SK-N-SH (cell line): ENCODE measurements around the gene ZNF14. TPM values are rescaled to one million over a fixed set of nuclear protein-coding genes. Genes with fewer than 3 reads are reported as not detected.

Experiments
- CTCF ChIA-PET: fragments of 300-600, 350-600 bp; formaldehyde crosslinking; extraction: SDS; loops from one replicate; lab custom pipeline; 2021; lab: Yijun Ruan, JAX
- POLR2A ChIA-PET: fragments of 350-600 bp; sonication (Branson Sonifier 250); formaldehyde crosslinking; extraction: SDS; loops from one replicate; lab custom pipeline; 2020; ENCODE audit warnings: antibody characterized with exemption, inconsistent platforms; lab: Yijun Ruan, JAX
- DNase-seq: peaks from one replicate; pipeline ENCODE4 v3.0.0; 2012
- H2AFZ ChIP-seq: fragments of 200-600 bp; sonication (generic); 2 replicates; pipeline ENCODE4 v1.8.1; 2016; ENCODE audit warnings: antibody characterized with exemption, mild to moderate bottlenecking, low read depth
- H3F3A ChIP-seq: fragments of 200-600 bp; sonication (generic); replicated peaks from 2 replicates; pipeline ENCODE3; 2016; ENCODE audit warnings: antibody characterized with exemption, mild to moderate bottlenecking; ENCODE audit not compliant: insufficient read depth
- H3K27ac ChIP-seq, 2 experiments: fragments of 200-500 bp in 1 of 2; fragments of 200-600 bp in 1 of 2; sonication (Bioruptor generic) in 1 of 2; sonication (generic), shearing (Covaris generic) in 1 of 2; 2 replicates each; pipeline versions ENCODE4 v1.5.1 to v1.6.1; 2014 to 2016; ENCODE audit warnings: low read depth in 2 of 2, inconsistent platforms in 1 of 2, low read length in 1 of 2, mild to moderate bottlenecking in 1 of 2, mixed read lengths in 1 of 2
- H3K27me3 ChIP-seq: fragments of 200-600 bp; sonication (generic), shearing (Covaris generic); 2 replicates; pipeline ENCODE4 v1.6.1; 2016; ENCODE audit warnings: mixed run types; ENCODE audit not compliant: insufficient read depth
- H3K36me3 ChIP-seq, 2 experiments: fragments of 200-500 bp in 1 of 2; fragments of 200-600 bp in 1 of 2; sonication (Bioruptor generic) in 1 of 2; sonication (generic) in 1 of 2; replicated peaks in 1 of 2; 2 replicates each; pipeline versions ENCODE3 to v1.5.1; 2014 to 2016; ENCODE audit warnings: low read length in 1 of 2, mild to moderate bottlenecking in 1 of 2; ENCODE audit not compliant: insufficient read depth in 2 of 2, control insufficient read depth in 1 of 2
- H3K4me1 ChIP-seq, 2 experiments: fragments of 200-500 bp in 1 of 2; fragments of 200-600 bp in 1 of 2; sonication (Bioruptor generic) in 1 of 2; sonication (generic), shearing (Covaris generic) in 1 of 2; 2 replicates each; pipeline versions ENCODE4 v1.5.1 to v1.6.1; 2014 to 2016; ENCODE audit warnings: low read depth in 1 of 2, low read length in 1 of 2, mixed run types in 1 of 2; ENCODE audit not compliant: insufficient read depth in 2 of 2, control insufficient read depth in 1 of 2
- H3K4me2 ChIP-seq: fragments of 200-600 bp; sonication (generic), shearing (Covaris generic); 2 replicates; pipeline ENCODE4 v1.6.1; 2017; ENCODE audit warnings: mixed run types
- H3K4me3 ChIP-seq, 2 experiments: fragments of 200-500 bp in 1 of 2; fragments of 200-600 bp in 1 of 2; sonication (Bioruptor generic) in 1 of 2; sonication (generic), shearing (Covaris generic) in 1 of 2; 2 replicates each; pipeline versions ENCODE4 v1.5.1 to v1.8.1; 2014 to 2016; ENCODE audit warnings: low read depth in 2 of 2, inconsistent platforms in 1 of 2, low read length in 1 of 2, mild to moderate bottlenecking in 1 of 2, mixed read lengths in 1 of 2, moderate library complexity in 1 of 2
- H3K79me2 ChIP-seq: fragments of 200-600 bp; sonication (generic); 2 replicates; pipeline ENCODE4 v1.8.1; 2017; ENCODE audit warnings: mild to moderate bottlenecking; ENCODE audit not compliant: insufficient read depth
- H3K9ac ChIP-seq: fragments of 200-600 bp; sonication (generic); 2 replicates; pipeline ENCODE4 v1.6.1; 2017; ENCODE audit warnings: mixed run types
- H3K9me2 ChIP-seq: fragments of 200-600 bp; sonication (generic); 2 replicates; pipeline ENCODE4 v1.6.1; 2017; ENCODE audit warnings: mixed run types
- H3K9me3 ChIP-seq: fragments of 200-600 bp; sonication (generic); 2 replicates; pipeline ENCODE4 v1.6.1; 2017; ENCODE audit warnings: mixed run types, mild to moderate bottlenecking, moderate library complexity
- H4K20me1 ChIP-seq: fragments of 200-600 bp; sonication (generic); 2 replicates; pipeline ENCODE4 v1.6.1; 2017; ENCODE audit warnings: mild to moderate bottlenecking, mixed run types; ENCODE audit not compliant: insufficient read depth
- CTCF ChIP-seq: fragments of 200-600 bp; sonication (generic); IDR thresholded peaks from 2 replicates; pipeline ENCODE4 v1.6.1; 2017; ENCODE audit warnings: antibody characterized with exemption, mild to moderate bottlenecking, moderate library complexity
- EZH2phosphoT487 ChIP-seq: fragments of 200-600 bp; sonication (generic); IDR thresholded peaks from 2 replicates; pipeline ENCODE4 v1.6.1; 2017; ENCODE audit warnings: low read depth, mixed run types, mild to moderate bottlenecking, antibody characterized with exemption, moderate library complexity, borderline replicate concordance
- FOXM1 ChIP-seq: IDR thresholded peaks from 2 replicates; pipeline ENCODE4 v1.4.0; 2012; ENCODE audit warnings: low read depth, mild to moderate bottlenecking
- GABPA ChIP-seq: IDR thresholded peaks from 2 replicates; pipeline ENCODE4 v1.4.0; 2012; ENCODE audit warnings: low read depth, mild to moderate bottlenecking
- GATA2 ChIP-seq: sonication (generic); formaldehyde crosslinking; IDR thresholded peaks from 2 replicates; pipeline ENCODE4 v1.5.0; 2020; ENCODE audit warnings: mild to moderate bottlenecking, missing genetic modification reagents
- JUND ChIP-seq: IDR thresholded peaks from 2 replicates; pipeline ENCODE4 v1.4.0; 2012
- MAX ChIP-seq: IDR thresholded peaks from 2 replicates; pipeline ENCODE4 v1.4.0; 2012; ENCODE audit warnings: low read depth
- POLR2AphosphoS5 ChIP-seq: IDR thresholded peaks from 2 replicates; pipeline ENCODE4 v1.6.1; 2012; ENCODE audit warnings: low read depth, low read length
- SIN3A ChIP-seq: IDR thresholded peaks from 2 replicates; pipeline ENCODE4 v1.6.1; 2012; ENCODE audit warnings: low read depth, mild to moderate bottlenecking, low read length, moderate library complexity, borderline replicate concordance
- SMC3 ChIP-seq: IDR thresholded peaks from 2 replicates; pipeline ENCODE4 v1.6.1; 2012; ENCODE audit warnings: low read depth, low read length, improper control_type of control experiment
- TAF1 ChIP-seq: IDR thresholded peaks from 2 replicates; pipeline ENCODE4 v1.6.1; 2012; ENCODE audit warnings: low read depth, mild to moderate bottlenecking, low read length, moderate library complexity, borderline replicate concordance
- USF1 ChIP-seq: IDR thresholded peaks from 2 replicates; pipeline ENCODE4 v1.4.0; 2012; ENCODE audit warnings: low read depth, borderline replicate concordance
- USF2 ChIP-seq: fragments of 150-350 bp; IDR thresholded peaks from 2 replicates; pipeline ENCODE4 v1.6.1; 2017; ENCODE audit warnings: antibody characterized with exemption, low read length, low read depth, borderline replicate concordance
- WGBS: methylation state at CpG from one replicate; pipeline ENCODE4 v1.1.6; 2017; ENCODE audit warnings: low lambda C conversion rate; 5-methylcytosine and 5-hydroxymethylcytosine counted together
- polyA plus RNA-seq, 3 experiments: library from polyadenylated mRNA; depleted of rRNA; stranded (reverse); fragments of >200 nt; gene quantifications; 2 replicates each; pipeline ENCODE4 v1.2.3, GENCODE V29; 2012
- TF ChIP-seq, protein P1 (sequence below): IDR thresholded peaks from 2 replicates; pipeline ENCODE4; 2012

ZNF14 gene
- polyA plus RNA-seq, 1 of the 3 experiments (the other 2 are of a cell fraction): 1.1 TPM

DNA sequence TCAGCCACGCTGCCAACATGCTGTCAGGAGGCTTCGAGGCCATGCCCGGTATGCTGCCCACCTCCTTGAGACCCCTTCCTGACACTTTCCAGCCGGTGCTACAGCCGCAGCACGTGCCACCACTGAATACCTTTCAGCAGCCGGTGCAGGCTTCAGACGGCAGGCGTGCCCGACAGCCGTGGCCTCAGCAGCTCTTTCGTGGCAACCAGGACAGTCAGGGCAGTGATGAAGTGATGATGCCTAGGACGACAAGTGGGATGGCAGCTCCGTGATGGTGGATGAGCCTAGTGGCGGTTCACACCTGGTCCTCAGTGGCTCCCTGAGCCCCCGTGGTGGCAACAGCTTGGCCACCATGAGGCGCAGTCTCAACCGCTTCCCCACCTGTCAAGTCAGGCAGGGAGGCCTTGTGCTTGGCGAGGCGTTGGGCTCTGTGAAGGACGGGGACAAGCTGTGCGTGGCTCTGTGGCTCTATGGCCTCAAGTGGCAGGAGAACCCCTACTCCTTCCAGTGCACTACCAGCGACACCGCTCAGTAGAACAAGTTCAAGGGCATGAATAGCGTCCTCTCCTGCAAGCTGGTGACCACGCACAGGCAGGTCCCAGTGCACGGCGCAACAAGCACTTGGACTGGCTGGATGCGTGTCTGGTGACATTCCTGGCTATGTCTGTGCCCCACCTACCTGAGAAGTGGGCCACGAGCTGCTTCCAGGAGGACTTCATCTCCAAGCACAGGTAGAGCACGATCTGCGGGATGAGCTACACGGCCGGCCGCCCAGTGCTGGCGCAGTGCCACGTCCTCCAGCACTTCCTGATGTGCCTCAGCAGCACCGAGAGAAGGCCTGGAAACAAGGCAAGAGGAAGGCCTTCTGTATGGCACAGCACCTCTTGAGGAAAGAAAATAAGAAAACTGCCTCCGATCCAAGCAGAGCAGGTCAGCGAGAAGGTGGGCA is 18.2 kb upstream of the ZNF14 start:
- no peak overlapping the region for H3K4me3 ChIP-seq
- no peak for TF ChIP-seq USF1
- TF ChIP-seq POLR2AphosphoS5: no peak
- no peak for TF ChIP-seq GABPA
- no peak for TF ChIP-seq USF2
- no peak for TF ChIP-seq MAX
- TF ChIP-seq FOXM1: no peak
- no peak for TF ChIP-seq TAF1
- no peak for TF ChIP-seq SMC3
- no peak for TF ChIP-seq GATA2
- no peak for TF ChIP-seq JUND
- no peak for TF ChIP-seq EZH2phosphoT487
- TF ChIP-seq SIN3A: no peak
- TF ChIP-seq, all 33 proteins: peak for 0
- Histone ChIP-seq H3K27ac (no peak overlapping the region), H3K27me3 (no peaks in the 10 kb centered on the region), H4K20me1 (no peaks in the 10 kb centered on the region), H3F3A (no peaks in the 10 kb centered on the region), H3K36me3 (no peaks in the 10 kb centered on the region), H3K4me2 (no peak overlapping the region), H3K9me3 (no peaks in the 10 kb centered on the region), H3K9ac (no peak overlapping the region), H3K4me1 (no peaks in the 10 kb centered on the region), H3K79me2 (no peaks in the 10 kb centered on the region), H3K9me2 (no peaks in the 10 kb centered on the region), H2AFZ (no peak overlapping the region)
- ChIA-PET POLR2A (no interaction called here), CTCF (no interaction called here)
- DNase-seq: peak; percentile 17
- 70% methylated on average over 19 of the region's 40 CpGs for WGBS

DNA sequence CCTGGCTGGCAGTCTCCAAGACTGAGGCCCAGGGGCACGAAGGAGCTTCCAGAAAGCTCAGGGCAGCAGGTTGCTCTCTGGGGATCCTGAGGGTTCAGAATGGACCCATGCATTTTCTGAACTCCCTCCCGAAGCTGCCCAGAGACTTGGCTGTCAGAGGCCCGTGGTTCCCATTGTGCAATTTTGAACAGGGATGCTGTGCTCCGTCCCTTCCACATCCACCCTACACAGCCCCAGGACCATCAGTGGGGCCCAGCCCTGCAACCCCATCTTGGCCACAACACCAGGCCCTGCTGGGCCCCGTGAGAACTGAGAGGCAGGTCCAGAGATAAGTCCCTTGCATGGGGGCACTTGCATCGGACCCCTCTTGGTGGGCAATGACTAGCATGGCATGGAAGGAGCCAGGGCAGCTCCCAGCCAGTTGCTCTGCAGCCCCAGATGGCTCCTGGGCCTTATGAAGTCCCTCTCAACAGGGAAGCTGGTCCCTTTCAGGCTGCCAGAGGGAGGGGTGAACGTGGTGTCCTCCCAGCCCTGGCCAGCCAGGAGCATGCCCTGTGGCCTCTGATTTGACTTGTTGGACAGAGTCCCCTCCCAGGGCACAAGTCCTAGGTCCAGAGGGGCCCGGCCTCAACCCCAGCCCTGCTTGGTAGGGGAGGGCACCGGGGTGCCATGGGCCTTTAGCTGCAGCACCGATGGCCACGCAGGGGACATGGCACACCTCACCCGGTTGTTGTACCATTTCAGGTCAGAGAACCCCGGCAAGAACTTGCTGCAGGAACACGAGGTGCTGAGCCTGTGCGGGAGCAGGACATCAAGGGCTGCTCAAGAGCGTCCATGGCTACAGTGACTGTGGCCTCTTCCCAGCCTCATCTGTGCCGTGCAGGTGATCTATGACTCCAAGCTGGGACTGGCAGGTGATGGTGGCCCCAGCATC is 17.3 kb upstream of the ZNF14 start:
- H3K36me3 ChIP-seq: no peaks in the 10 kb centered on the region
- no peaks in the 10 kb centered on the region for H3K9me3 ChIP-seq
- no peaks in the 10 kb centered on the region for H3K79me2 ChIP-seq
- no peak overlapping the region for H3K4me2 ChIP-seq
- TF ChIP-seq, protein P1, sequence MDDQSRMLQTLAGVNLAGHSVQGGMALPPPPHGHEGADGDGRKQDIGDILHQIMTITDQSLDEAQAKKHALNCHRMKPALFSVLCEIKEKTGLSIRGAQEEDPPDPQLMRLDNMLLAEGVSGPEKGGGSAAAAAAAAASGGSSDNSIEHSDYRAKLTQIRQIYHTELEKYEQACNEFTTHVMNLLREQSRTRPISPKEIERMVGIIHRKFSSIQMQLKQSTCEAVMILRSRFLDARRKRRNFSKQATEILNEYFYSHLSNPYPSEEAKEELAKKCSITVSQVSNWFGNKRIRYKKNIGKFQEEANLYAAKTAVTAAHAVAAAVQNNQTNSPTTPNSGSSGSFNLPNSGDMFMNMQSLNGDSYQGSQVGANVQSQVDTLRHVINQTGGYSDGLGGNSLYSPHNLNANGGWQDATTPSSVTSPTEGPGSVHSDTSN: no peak
- no peak for TF ChIP-seq GATA2
- TF ChIP-seq TAF1: no peak
- TF ChIP-seq CTCF: no peak
- TF ChIP-seq, all 33 proteins: peak for 0
- no peak overlapping the region for H2AFZ ChIP-seq
- no peaks in the 10 kb centered on the region for H4K20me1 ChIP-seq
- no peaks in the 10 kb centered on the region for H3K9me2 ChIP-seq
- POLR2A ChIA-PET: no interaction called here
- H3K9ac ChIP-seq: no peak overlapping the region
- no peaks in the 10 kb centered on the region for H3K4me1 ChIP-seq
- CTCF ChIA-PET: no interaction called here
- no peaks in the 10 kb centered on the region for H3K27me3 ChIP-seq
- 36% methylated on average over 4 of the region's 17 CpGs for whole genome bisulfite sequencing
- no peaks in the 10 kb centered on the region for H3F3A ChIP-seq
- no peak overlapping the region for H3K27ac ChIP-seq
- H3K4me3 ChIP-seq: no peak overlapping the region
- DNase-seq: no peak
